OCI-LY7 (cell line): ENCODE results near the gene HPCAL4. TPM values are rescaled to one million over a fixed set of nuclear protein-coding genes. Genes with fewer than 3 reads are reported as not detected.

Experiments
- BruUV-seq: library from RNA; stranded (reverse); fragments of 400-500 nt; replicated peaks from 2 replicates; lab custom pipeline; 2021; lab: Mats Ljungman, UMichigan
- CTCF ChIA-PET: fragments of 300-600 bp; sonication (Branson Sonifier 250); formaldehyde crosslinking; loops from one replicate; lab custom pipeline; 2022; ENCODE audit warnings: antibody characterized with exemption; ENCODE audit not compliant: unreplicated experiment; lab: Charles Lee
- POLR2A ChIA-PET: fragments of 300-600 bp; sonication (Branson Sonifier 250); formaldehyde crosslinking; loops from one replicate; lab custom pipeline; 2022; ENCODE audit warnings: antibody characterized with exemption; lab: Charles Lee
- DNase-seq: peaks from one replicate; pipeline ENCODE4 v3.0.0-alpha.2; 2015; ENCODE audit warnings: low spot score
- H2AFZ ChIP-seq: fragments of 200-600 bp; sonication (generic), shearing (Covaris generic); 2 replicates; pipeline ENCODE4 v1.6.1; 2014; ENCODE audit warnings: mild to moderate bottlenecking, antibody characterized with exemption, low read length, moderate library complexity
- H3K27ac ChIP-seq: fragments of 200-600 bp; sonication (generic); 2 replicates; pipeline ENCODE4 v1.5.1; 2014; ENCODE audit warnings: mixed run types, low read depth, mild to moderate bottlenecking, moderate library complexity, low read length, inconsistent platforms; ENCODE audit not compliant: poor library complexity, severe bottlenecking
- H3K36me3 ChIP-seq: fragments of 200-600 bp; sonication (generic); 2 replicates; pipeline ENCODE4 v1.6.1; 2014; ENCODE audit warnings: mild to moderate bottlenecking, antibody characterized with exemption, low read length, moderate library complexity, mixed read lengths; ENCODE audit not compliant: insufficient read depth
- H3K4me1 ChIP-seq: fragments of 200-600 bp; sonication (generic); 2 replicates; pipeline ENCODE4 v1.5.1; 2014; ENCODE audit warnings: mild to moderate bottlenecking, low read length; ENCODE audit not compliant: insufficient read depth, poor library complexity, severe bottlenecking
- H3K4me2 ChIP-seq: fragments of 200-600 bp; sonication (generic); 2 replicates; pipeline ENCODE4 v1.6.1; 2014; ENCODE audit warnings: mild to moderate bottlenecking, low read length
- H3K4me3 ChIP-seq: fragments of 200-600 bp; sonication (generic); 2 replicates; pipeline ENCODE4 v1.5.1; 2014; ENCODE audit warnings: mild to moderate bottlenecking, low read depth, low read length; ENCODE audit not compliant: poor library complexity, severe bottlenecking
- H3K79me2 ChIP-seq: fragments of 200-600 bp; sonication (generic); 2 replicates; pipeline ENCODE4 v1.6.1; 2016; ENCODE audit warnings: low read depth, mild to moderate bottlenecking, low read length, moderate library complexity, mixed read lengths; ENCODE audit not compliant: insufficient read depth
- H3K9me2 ChIP-seq: fragments of 200-600 bp; sonication (generic); 2 replicates; pipeline ENCODE4 v1.6.1; 2016; ENCODE audit warnings: mild to moderate bottlenecking, low read length, mixed read lengths; ENCODE audit not compliant: insufficient read depth
- H3K9me3 ChIP-seq: fragments of 200-600 bp; sonication (generic); 2 replicates; pipeline ENCODE4 v1.6.1; 2014; ENCODE audit warnings: mild to moderate bottlenecking, mixed run types, low read length, mixed read lengths
- H4K20me1 ChIP-seq: fragments of 200-600 bp; sonication (generic); 2 replicates; pipeline ENCODE4 v1.6.1; 2014; ENCODE audit warnings: mild to moderate bottlenecking, antibody characterized with exemption, low read length, moderate library complexity, mixed read lengths; ENCODE audit not compliant: insufficient read depth
- EZH2phosphoT487 ChIP-seq: fragments of 200-600 bp; sonication (generic); IDR thresholded peaks from 2 replicates; pipeline ENCODE4 v1.6.1; 2018; ENCODE audit warnings: low read depth, borderline replicate concordance, mild to moderate bottlenecking, mixed run types, antibody characterized with exemption, low read length, moderate library complexity, mixed read lengths
- intact Hi-C: fragments of 100-400 bp; cut with micrococcal nuclease; formaldehyde crosslinking; loops from one replicate; pipeline ENCODE4 v1.10.0; 2022; ENCODE audit not compliant: unreplicated experiment
- total RNA-seq, 2 experiments: library from RNA; depleted of rRNA in 1 of 2; stranded (reverse); fragments of >200 nt in 1 of 2; shearing (Covaris generic) in 1 of 2; gene quantifications; 2 replicates each; pipeline ENCODE4 v1.2.3, GENCODE V29; 2014 to 2022
- TF ChIP-seq, protein P1 (sequence below): fragments of 200-600 bp; sonication (generic); conservative IDR thresholded peaks from 2 replicates; pipeline ENCODE4 v1.5.1; 2014; ENCODE audit warnings: mild to moderate bottlenecking, antibody characterized with exemption, low read length, moderate library complexity, mixed read lengths

Gene HPCAL4
- total RNA-seq, 2 experiments from 2014 or later, result not detected

DNA sequence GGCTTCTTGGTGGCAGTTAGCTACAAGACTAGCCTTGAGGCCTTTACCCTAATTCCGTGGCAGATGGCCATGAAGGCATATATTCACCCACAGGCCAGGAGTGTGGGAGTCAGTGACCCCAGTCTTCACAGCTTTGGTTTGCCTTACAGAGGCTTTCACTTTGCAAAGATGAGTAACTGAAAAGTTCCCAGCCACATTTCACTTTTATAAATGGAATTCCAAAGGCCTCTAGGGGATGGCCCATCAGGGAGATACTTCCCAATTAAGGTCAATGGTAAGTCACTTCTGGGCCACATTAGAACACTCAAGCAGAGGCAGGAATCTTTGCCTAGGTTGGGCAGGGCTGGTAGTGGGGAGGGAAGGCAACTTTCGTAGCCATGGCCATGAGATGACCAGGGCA lies 38.7 kb downstream of the HPCAL4 start:
- Histone ChIP-seq H2AFZ (no peak overlapping the region), H3K4me1 (peaks cover under 1% of the 10 kb centered on the region), H3K9me3 (no peaks in the 10 kb centered on the region), H3K9me2 (no peaks in the 10 kb centered on the region), H3K27ac (no peak overlapping the region), H3K79me2 (no peaks in the 10 kb centered on the region), H3K4me2 (no peak overlapping the region), H3K4me3 (no peak overlapping the region), H3K36me3 (no peaks in the 10 kb centered on the region), H4K20me1 (no peaks in the 10 kb centered on the region)
- no peak for DNase-seq
- POLR2A ChIA-PET, result no interaction called here
- BruUV-seq, result no TSS peak
- TF ChIP-seq, protein P1, sequence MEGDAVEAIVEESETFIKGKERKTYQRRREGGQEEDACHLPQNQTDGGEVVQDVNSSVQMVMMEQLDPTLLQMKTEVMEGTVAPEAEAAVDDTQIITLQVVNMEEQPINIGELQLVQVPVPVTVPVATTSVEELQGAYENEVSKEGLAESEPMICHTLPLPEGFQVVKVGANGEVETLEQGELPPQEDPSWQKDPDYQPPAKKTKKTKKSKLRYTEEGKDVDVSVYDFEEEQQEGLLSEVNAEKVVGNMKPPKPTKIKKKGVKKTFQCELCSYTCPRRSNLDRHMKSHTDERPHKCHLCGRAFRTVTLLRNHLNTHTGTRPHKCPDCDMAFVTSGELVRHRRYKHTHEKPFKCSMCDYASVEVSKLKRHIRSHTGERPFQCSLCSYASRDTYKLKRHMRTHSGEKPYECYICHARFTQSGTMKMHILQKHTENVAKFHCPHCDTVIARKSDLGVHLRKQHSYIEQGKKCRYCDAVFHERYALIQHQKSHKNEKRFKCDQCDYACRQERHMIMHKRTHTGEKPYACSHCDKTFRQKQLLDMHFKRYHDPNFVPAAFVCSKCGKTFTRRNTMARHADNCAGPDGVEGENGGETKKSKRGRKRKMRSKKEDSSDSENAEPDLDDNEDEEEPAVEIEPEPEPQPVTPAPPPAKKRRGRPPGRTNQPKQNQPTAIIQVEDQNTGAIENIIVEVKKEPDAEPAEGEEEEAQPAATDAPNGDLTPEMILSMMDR, result no peak
- intact Hi-C loops, result no loop called here
- CTCF ChIA-PET, result no interaction called here

DNA sequence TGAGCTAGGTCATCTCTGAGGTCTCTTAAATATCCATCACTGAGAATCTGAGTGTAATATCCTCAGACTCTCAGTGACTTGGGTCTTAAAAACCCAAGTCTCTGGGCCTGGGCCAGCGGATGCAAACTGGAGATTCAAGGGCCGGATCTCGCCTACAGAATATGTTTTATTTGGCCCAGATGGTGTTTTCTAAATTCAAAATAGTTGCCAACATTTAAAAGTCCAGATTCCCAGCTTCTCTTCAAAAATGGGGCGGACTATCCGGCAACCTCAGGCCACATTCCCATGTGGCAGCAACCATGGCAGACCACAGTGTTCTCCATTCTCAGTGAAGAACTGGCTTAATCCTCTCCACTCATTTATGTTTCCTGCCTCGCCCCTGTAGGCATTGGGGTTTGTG lies 39.1 kb downstream of the HPCAL4 start:
- no peaks in the 10 kb centered on the region for H3K79me2 ChIP-seq
- H3K4me1 ChIP-seq, result no peaks in the 10 kb centered on the region
- no TSS peak for BruUV-seq
- H3K4me3 ChIP-seq, result no peak overlapping the region
- no peaks in the 10 kb centered on the region for H3K9me2 ChIP-seq
- POLR2A ChIA-PET, result no interaction called here
- TF ChIP-seq EZH2phosphoT487, result no peak
- no peaks in the 10 kb centered on the region for H4K20me1 ChIP-seq
- CTCF ChIA-PET, result no interaction called here
- H3K9me3 ChIP-seq, result no peaks in the 10 kb centered on the region
- no peaks in the 10 kb centered on the region for H3K36me3 ChIP-seq
- no peak for DNase-seq
- H2AFZ ChIP-seq, result no peak overlapping the region
- no peak overlapping the region for H3K4me2 ChIP-seq
- intact Hi-C loops, result no loop called here
- no peak overlapping the region for H3K27ac ChIP-seq

DNA sequence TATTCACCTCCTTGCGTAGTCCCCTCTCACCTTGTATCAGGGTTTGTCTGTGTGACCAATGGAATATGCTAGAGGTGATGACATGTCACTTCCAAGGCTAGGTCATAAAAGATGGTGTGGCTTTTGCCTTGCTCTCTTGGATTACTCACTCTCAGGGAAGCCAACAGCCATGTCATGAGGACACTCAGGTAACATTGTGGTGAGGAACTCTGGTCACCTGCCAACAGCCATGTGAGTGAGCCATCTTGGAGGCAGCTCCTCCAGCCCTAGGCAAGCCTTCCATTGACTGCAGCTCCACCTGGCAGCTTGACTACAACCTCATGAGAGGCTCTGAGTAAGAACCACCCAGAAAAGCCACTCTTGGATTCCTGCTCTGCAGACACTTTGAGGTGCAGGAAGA lies 40.8 kb downstream of the HPCAL4 start:
- no TSS peak for BruUV-seq
- H4K20me1 ChIP-seq, result no peaks in the 10 kb centered on the region
- ChIA-PET POLR2A (no interaction called here), CTCF (no interaction called here)
- H3K9me3 ChIP-seq, result no peaks in the 10 kb centered on the region
- peaks cover 8% of the 10 kb centered on the region for H3K4me1 ChIP-seq
- H3K79me2 ChIP-seq, result no peaks in the 10 kb centered on the region
- TF ChIP-seq, protein P1, result no peak
- TF ChIP-seq EZH2phosphoT487, result no peak
- H3K9me2 ChIP-seq, result no peaks in the 10 kb centered on the region
- intact Hi-C loops, result no loop called here
- no peak overlapping the region for H3K4me3 ChIP-seq
- no peaks in the 10 kb centered on the region for H3K36me3 ChIP-seq
- no peak for DNase-seq
- no peak overlapping the region for H3K4me2 ChIP-seq
- H3K27ac ChIP-seq, result no peak overlapping the region
- H2AFZ ChIP-seq, result no peak overlapping the region
